Measurements from ENCODE around the gene AKAP3. TPM values are rescaled to one million over a fixed set of nuclear protein-coding genes. Genes with fewer than 3 reads are reported as not detected.

AKAP3 gene
- total and polyA plus RNA-seq, 2 of the 8 experiments (the other 6 are each of a cell fraction or from before 2014, with no cell fraction given) = 0.54 to 1.0 TPM

DNA sequence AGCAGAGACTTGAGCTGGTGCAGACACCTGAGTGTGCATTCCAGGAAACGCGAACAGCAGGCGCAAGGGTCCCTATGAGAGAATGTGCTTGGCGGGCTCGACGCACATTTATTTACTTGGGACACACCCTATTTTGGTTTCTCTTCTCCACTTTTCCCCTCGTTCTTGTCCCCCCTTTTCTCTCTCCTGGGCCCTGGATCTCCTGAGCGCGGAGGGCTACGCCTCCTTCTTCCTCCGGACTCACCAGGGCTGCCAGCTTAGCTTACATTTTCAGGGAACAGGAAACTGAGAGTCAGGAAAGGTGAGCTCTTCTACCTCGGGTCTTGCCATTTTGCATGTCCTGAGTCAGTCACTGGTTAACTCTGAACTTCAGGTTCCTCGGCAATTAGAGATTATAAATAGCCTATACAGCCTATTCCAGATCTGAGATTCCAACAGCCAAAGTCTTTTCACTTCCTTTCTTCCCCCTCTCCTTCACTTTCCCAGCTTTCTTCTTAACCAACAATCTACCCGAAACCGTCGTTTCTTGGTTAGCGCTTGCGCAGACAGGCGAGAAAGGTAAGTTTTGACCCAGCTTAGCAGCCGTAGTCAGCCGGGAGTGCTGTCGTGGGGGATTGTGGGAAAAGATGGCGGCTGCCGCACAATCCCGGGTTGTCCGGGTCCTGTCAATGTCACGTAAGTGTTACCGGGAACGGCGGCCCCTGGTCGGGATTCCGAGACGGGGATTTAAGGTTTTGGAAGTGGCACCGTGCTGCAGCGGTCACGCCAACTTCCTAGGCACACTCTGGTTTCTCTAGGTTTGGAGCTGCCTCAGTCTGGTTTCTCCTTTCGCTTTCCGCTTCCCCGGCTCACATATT is at the start of gene AKAP3, which contains the start of gene NDUFA9 (continued):
- TF ChIP-seq EZH2 (IDR thresholded peaks at IDR 0.05; ENCODE audit: low read depth, low read length, severe bottlenecking) (no peak), TAF7 (optimal IDR thresholded peaks at IDR 0.05; ENCODE audit: borderline replicate concordance, low read depth, low read length) (no peak), KDM1A (IDR thresholded peaks at IDR 0.05; ENCODE audit: borderline replicate concordance, low read length) (no peak), BRCA1 (IDR thresholded peaks at IDR 0.05; ENCODE audit: low read depth, low read length) (no peak), NANOG (IDR thresholded peaks at IDR 0.05; ENCODE audit: insufficient read depth, low read depth, low read length, poor library complexity, severe bottlenecking) (no peak), CHD1 (IDR thresholded peaks at IDR 0.05; ENCODE audit: low read depth, low read length) (peak; percentile 62; the same call in 1 of the 2 replicates), POLR2AphosphoS5 (IDR thresholded peaks at IDR 0.05; ENCODE audit: low read depth, low read length) (peak; percentile 69), BCL11A (IDR thresholded peaks at IDR 0.05; ENCODE audit: low read depth in 2 of 2, low read length in 2 of 2) (no peak), SAP30 (IDR thresholded peaks at IDR 0.05; ENCODE audit: insufficient read depth, insufficient replicate concordance, low read length) (peak; percentile 94), CREB1 (IDR thresholded peaks at IDR 0.05) (peak; percentile 41; the same call in 1 of the 2 replicates)
